Aorta (tissue), 5 donors: ENCODE results near the gene SNTB2. TPM values are rescaled to one million over a fixed set of nuclear protein-coding genes. Genes with fewer than 3 reads are reported as not detected.

Source experiments
- ATAC-seq: fragments of 200-7000 bp; cut with Tn5 transposase; one replicate; pipeline ENCODE4 v1.9.1; 2022; ENCODE audit warnings: moderate library complexity; ENCODE audit not compliant: low FRiP score
- DNase-seq, 2 donors: peaks; one replicate each; pipeline ENCODE4 v3.0.0-alpha.2; 2020
- H3K27ac ChIP-seq, 2 donors: one replicate each; pipeline ENCODE4 v1.5.1; 2013; ENCODE audit warnings: low read length in 2 of 2, mild to moderate bottlenecking in 2 of 2, moderate library complexity in 2 of 2, control low read depth in 1 of 2, inconsistent platforms in 1 of 2, low read depth in 1 of 2
- H3K27me3 ChIP-seq, 2 donors: one replicate each; pipeline ENCODE4 v1.6.1; 2013; ENCODE audit warnings: control low read depth in 1 of 2, low read length in 1 of 2, mild to moderate bottlenecking in 1 of 2, moderate library complexity in 1 of 2; ENCODE audit not compliant: insufficient read depth in 2 of 2, control insufficient read depth in 1 of 2
- H3K36me3 ChIP-seq, 2 donors: one replicate each; pipeline ENCODE4 v1.6.1; 2013; ENCODE audit warnings: control low read depth in 1 of 2, low read length in 1 of 2, mild to moderate bottlenecking in 1 of 2; ENCODE audit not compliant: insufficient read depth in 2 of 2, control insufficient read depth in 1 of 2
- H3K4me1 ChIP-seq, 2 donors: one replicate each; pipeline ENCODE4 v1.6.1; 2013; ENCODE audit warnings: low read length in 2 of 2, control low read depth in 1 of 2, mild to moderate bottlenecking in 1 of 2, moderate library complexity in 1 of 2; ENCODE audit not compliant: insufficient read depth in 2 of 2, control insufficient read depth in 1 of 2
- H3K4me3 ChIP-seq, 2 donors: one replicate each; pipeline ENCODE4 v1.5.1; 2013; ENCODE audit warnings: low read length in 2 of 2, control low read depth in 1 of 2, mild to moderate bottlenecking in 1 of 2
- H3K9me3 ChIP-seq: one replicate; pipeline ENCODE4 v1.6.1; 2013; ENCODE audit warnings: mild to moderate bottlenecking, low read length; ENCODE audit not compliant: control insufficient read depth
- WGBS, 2 donors: extraction: QIAGEN DNeasy Blood & Tissue Kit; methylation state at CpG; one replicate each; pipeline ENCODE4 v1.1.7; 2013; 5-methylcytosine and 5-hydroxymethylcytosine counted together
- intact Hi-C, 2 donors: fragments of 100-400 bp; cut with DNase I; formaldehyde crosslinking; loops; one replicate each; pipeline versions ENCODE4 v1.14.2 to v1.15.0; 2022
- polyA plus RNA-seq, 2 donors: library from polyadenylated mRNA; stranded (reverse); fragments of 200-250 nt; gene quantifications; one replicate each; pipeline ENCODE4 v1.2.3, GENCODE V29; 2013
- total RNA-seq, 2 donors: library from RNA; stranded (reverse); fragmentation: NEBNext Ultra II Directional; extraction: Animal tissue kit (Norgen Biotek cat#: 25700); gene quantifications; one replicate each; pipeline ENCODE4 v1.2.1, GENCODE V29; 2021
- donor health status: healthy with polysubstance abuse.
- donor health status: Bipolar disorder and iron deficiency.
- donor health status: DM: no; HTN: no; CAD: no.
- donor health status: DM: no; HTN: no; CAD: no.
- donor health status: DM: yes; HTN: yes; CAD: no.

Gene SNTB2
- total and polyA plus RNA-seq, 4 donors: 6.1 to 67.1 (median 28.8) TPM

GRCh38 chr16:69324013-69324531, 137.1 kb downstream of the SNTB2 start:
- Histone ChIP-seq H3K4me3 (no peak overlapping the region), H3K27ac (no peak overlapping the region), H3K27me3 (no peaks in the 10 kb centered on the region), H3K36me3 (peaks cover 0 to 22% of the 10 kb centered on the region in 2 donors), H3K4me1 (no peaks in the 10 kb centered on the region), H3K9me3 (no peaks in the 10 kb centered on the region)
- ATAC-seq: no peak
- intact Hi-C loops: no loop called here
- WGBS, 2 donors: 75 to 77% methylated on average over 8 of the region's 8 CpGs
- peak; percentile 79 to 88 for DNase-seq

GRCh38 chr16:69324585-69325253, 137.8 kb downstream of the SNTB2 start:
- H3K36me3 ChIP-seq: peaks cover 0 to 16% of the 10 kb centered on the region in 2 donors
- H3K9me3 ChIP-seq: no peaks in the 10 kb centered on the region
- no peak overlapping the region for H3K27ac ChIP-seq
- 81% methylated on average over 10 of the region's 10 CpGs for WGBS, 2 donors
- no peak overlapping the region for H3K4me3 ChIP-seq
- peak in 1 of 2 donors; percentile 60 for DNase-seq
- ATAC-seq: no peak
- no peaks in the 10 kb centered on the region for H3K27me3 ChIP-seq
- intact Hi-C loops: no loop called here
- no peaks in the 10 kb centered on the region for H3K4me1 ChIP-seq

- DNase-seq (peak in 1 of 2 donors; percentile 31), ATAC-seq (no peak)
- Histone ChIP-seq H3K27ac (no peak overlapping the region), H3K27me3 (no peaks in the 10 kb centered on the region), H3K36me3 (peaks cover 0 to 8% of the 10 kb centered on the region in 2 donors), H3K4me3 (no peak overlapping the region), H3K4me1 (no peaks in the 10 kb centered on the region), H3K9me3 (no peaks in the 10 kb centered on the region)
- intact Hi-C loops: no loop called here
- WGBS, 2 donors: 77% methylated on average over 6 of the region's 6 CpGs
These were observed 138.8 kb downstream of the SNTB2 start for GRCh38 chr16:69325784-69326171.

- intact Hi-C loops: no loop called here
- H3K9me3 ChIP-seq: no peaks in the 10 kb centered on the region
- no peaks in the 10 kb centered on the region for H3K27me3 ChIP-seq
- peaks cover 0 to 8% of the 10 kb centered on the region in 2 donors for H3K36me3 ChIP-seq
- H3K4me3 ChIP-seq: no peak overlapping the region
- 53% methylated on average over 7 of the region's 7 CpGs for WGBS, 2 donors
- no peaks in the 10 kb centered on the region for H3K4me1 ChIP-seq
- no peak for DNase-seq
- no peak for ATAC-seq
- H3K27ac ChIP-seq: no peak overlapping the region
These were observed 139.4 kb downstream of the SNTB2 start for GRCh38 chr16:69326172-69326873.

- intact Hi-C loops: no loop called here
- DNase-seq (peak; percentile 26 to 44), ATAC-seq (no peak)
- WGBS, 2 donors: 91 to 93% methylated on average over 14 of the region's 14 CpGs
- no peaks in the 10 kb centered on the region for H3K9me3 ChIP-seq
- no peak overlapping the region for H3K27ac ChIP-seq
- no peaks in the 10 kb centered on the region for H3K27me3 ChIP-seq
- H3K36me3 ChIP-seq: peaks cover 0 to 10% of the 10 kb centered on the region in 2 donors
- H3K4me3 ChIP-seq: no peak overlapping the region
- H3K4me1 ChIP-seq: no peaks in the 10 kb centered on the region
These were observed 140.8 kb downstream of the SNTB2 start for GRCh38 chr16:69327585-69328310.

- Histone ChIP-seq H3K36me3 (peaks cover 2 to 5% of the 10 kb centered on the region in 2 donors), H3K9me3 (no peaks in the 10 kb centered on the region), H3K4me3 (no peak overlapping the region), H3K27ac (no peak overlapping the region), H3K4me1 (no peaks in the 10 kb centered on the region), H3K27me3 (no peaks in the 10 kb centered on the region)
- ATAC-seq (no peak), DNase-seq (peak; percentile 40 to 63)
- intact Hi-C loops: no loop called here
- WGBS, 2 donors: 51 to 53% methylated on average over 10 of the region's 10 CpGs
These were observed 141.9 kb downstream of the SNTB2 start for GRCh38 chr16:69328854-69329316.

- intact Hi-C loops: no loop called here
- H3K36me3 ChIP-seq: peaks cover 2 to 10% of the 10 kb centered on the region in 2 donors
- peak overlapping the region; percentile 65 to 67 for H3K4me3 ChIP-seq
- no peaks in the 10 kb centered on the region for H3K27me3 ChIP-seq
- WGBS, 2 donors: 6 to 8% methylated on average over 76 to 77 of the region's 77 CpGs
- H3K9me3 ChIP-seq: no peaks in the 10 kb centered on the region
- no peak overlapping the region for H3K27ac ChIP-seq
- DNase-seq: peak; percentile 51 to 82
- no peaks in the 10 kb centered on the region for H3K4me1 ChIP-seq
- peak; percentile 41 for ATAC-seq
These were observed 142.7 kb downstream of the SNTB2 start for GRCh38 chr16:69329369-69330285.
